GM10266 (cell line): ENCODE data around the gene ZNF584.

Experiments
- DNase-seq: peaks from one replicate; pipeline ENCODE4 v3.0.0; 2012; ENCODE audit errors: extremely low spot score
- TF ChIP-seq, protein P1 (sequence below): IDR thresholded peaks from 2 replicates; pipeline ENCODE4 v1.5.1; 2012; ENCODE audit warnings: mild to moderate bottlenecking, low read depth; ENCODE audit not compliant: control insufficient read depth, insufficient read depth; ENCODE audit errors: missing control alignments

ZNF584 gene

DNA sequence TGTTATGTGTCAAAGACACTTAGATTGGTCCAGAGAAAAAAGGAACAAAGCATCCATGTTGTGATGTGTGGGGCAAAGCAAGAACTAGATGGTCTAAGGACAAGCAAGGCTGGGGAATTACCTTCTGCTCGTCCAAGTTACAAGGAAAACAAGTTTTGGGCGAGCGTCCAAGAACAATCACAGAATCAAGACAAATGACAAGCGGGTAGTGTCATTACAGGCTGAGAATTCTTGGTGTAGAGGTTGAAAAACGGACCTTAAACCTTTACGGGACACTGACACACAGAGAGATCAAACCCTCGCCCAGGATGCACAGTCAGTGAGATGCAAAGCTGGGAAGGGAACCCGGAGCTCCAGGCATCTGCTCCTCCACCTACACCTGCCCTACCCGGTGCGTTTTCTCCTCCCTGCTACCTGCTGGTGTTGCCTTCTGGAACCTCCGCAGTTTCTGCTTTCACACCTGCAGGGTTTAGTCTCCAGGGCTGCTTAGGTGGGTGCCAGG, 42.5 kb downstream of the ZNF584 start:
- no peak for DNase-seq
- TF ChIP-seq, protein P1, sequence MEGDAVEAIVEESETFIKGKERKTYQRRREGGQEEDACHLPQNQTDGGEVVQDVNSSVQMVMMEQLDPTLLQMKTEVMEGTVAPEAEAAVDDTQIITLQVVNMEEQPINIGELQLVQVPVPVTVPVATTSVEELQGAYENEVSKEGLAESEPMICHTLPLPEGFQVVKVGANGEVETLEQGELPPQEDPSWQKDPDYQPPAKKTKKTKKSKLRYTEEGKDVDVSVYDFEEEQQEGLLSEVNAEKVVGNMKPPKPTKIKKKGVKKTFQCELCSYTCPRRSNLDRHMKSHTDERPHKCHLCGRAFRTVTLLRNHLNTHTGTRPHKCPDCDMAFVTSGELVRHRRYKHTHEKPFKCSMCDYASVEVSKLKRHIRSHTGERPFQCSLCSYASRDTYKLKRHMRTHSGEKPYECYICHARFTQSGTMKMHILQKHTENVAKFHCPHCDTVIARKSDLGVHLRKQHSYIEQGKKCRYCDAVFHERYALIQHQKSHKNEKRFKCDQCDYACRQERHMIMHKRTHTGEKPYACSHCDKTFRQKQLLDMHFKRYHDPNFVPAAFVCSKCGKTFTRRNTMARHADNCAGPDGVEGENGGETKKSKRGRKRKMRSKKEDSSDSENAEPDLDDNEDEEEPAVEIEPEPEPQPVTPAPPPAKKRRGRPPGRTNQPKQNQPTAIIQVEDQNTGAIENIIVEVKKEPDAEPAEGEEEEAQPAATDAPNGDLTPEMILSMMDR = no peak

DNA sequence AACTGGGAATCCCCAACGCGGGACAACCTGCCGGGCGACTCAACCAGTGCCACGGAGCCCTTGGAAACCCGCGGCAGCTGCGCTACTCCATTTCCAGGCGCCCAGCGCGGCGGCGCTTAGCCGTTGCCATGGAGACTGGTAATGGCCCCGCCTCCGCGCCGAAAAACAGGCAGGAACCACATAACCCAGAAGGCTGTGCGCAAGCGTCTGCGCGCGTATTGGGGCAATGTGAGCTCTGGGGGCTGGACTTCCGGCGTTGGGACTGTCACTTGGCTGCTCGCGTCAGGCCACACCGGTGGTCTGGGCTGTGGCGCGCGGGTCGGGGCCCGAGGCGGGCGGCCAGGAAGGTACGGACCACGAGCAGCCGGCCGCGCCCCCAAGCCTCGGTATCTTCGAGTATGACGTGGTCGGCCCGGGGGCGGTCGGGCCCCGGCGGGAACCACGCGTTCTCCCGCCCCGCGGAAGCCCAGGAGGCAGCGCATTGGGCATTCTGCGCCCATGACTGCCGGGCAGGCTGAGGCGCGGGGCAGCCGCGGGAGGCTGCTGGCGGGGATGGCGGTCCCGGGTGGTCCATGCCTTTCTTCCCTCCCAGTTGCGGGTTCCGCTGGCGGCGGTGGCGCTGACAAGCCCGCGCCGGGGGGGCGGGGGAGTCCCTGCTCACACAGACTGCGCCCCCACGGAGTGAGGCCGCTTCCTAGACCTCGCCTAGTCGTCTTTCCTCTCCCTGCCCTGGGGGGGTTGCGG, 43.1 kb downstream of the ZNF584 start, which contains the start of gene ZNF324B:
Gene ZNF324B (plus strand): TSS at position 265 of the 744 bp plus-strand sequence. CDS start 2,080 bp downstream, outside the sequence.
- peak; percentile 96 for DNase-seq
- TF ChIP-seq, protein P1 = no peak

DNA sequence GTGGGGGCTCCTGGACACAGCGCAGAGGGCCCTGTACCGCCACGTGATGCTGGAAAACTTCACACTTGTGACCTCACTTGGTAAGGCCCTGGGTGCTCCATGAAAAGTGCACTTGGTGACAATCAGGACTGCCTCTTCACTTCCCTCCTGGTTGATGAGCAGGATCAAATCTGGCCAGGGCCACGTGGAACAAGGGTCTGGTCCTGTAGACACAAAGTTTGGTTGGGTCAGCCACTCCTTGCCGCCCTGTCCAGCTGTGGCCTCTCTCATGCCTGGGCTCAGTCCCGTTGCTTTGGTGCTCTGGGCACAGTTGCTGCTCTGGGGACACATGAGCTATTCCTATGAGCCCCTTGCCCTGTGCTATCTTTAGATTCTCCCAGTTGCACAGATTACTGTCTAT, 45.3 kb downstream of the ZNF584 start:
- DNase-seq = no peak
- TF ChIP-seq, protein P1 = no peak

DNA sequence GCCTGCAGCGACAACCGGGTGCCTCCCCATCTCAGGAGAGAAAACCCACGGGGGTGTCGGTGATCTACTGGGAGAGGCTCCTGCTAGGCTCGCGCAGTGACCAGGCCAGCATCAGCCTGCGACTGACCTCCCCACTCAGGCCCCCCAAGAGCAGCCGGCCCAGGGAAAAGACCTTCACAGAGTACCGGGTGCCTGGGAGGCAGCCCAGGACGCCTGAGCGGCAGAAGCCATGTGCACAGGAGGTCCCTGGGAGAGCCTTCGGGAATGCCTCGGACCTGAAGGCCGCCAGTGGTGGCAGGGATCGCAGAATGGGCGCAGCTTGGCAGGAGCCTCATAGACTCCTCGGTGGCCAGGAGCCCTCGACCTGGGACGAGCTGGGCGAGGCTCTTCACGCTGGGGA, 46.9 kb downstream of the ZNF584 start:
- TF ChIP-seq, protein P1 = no peak

DNA sequence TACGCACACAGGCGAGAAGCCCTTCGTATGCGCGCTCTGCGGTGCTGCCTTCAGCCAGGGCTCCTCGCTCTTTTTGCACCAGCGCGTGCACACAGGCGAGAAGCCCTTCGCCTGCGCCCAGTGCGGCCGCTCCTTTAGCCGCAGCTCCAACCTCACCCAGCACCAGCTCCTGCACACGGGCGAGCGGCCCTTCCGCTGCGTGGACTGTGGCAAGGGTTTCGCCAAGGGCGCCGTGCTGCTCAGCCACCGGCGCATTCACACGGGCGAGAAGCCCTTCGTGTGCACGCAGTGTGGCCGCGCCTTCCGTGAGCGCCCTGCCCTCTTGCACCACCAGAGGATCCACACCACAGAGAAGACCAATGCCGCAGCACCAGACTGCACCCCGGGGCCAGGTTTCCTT, 47.7 kb downstream of the ZNF584 start:
- DNase-seq = no peak
- TF ChIP-seq, protein P1 = no peak

More for the DNA sequence above, 46.9 kb downstream of the ZNF584 start:
- DNase-seq = no peak

DNA sequence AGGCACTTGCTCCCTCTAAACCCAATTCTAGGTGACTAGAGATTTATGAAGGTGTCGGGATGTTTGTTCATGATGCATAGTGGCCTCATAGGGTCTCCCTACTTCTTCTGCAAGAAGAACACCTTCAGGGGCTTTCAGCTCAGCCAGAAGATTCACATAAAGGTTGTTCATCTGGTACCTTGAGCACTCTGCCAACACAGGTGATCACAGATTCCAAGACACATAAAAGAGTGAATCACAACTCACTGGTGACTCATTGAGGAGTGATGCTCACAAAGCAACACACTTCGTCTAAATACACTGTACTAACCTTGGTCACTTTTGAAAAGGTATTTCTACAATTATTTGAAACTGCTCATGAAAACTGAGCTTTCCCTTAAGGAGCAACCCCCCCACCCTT, 51.6 kb downstream of the ZNF584 start:
- TF ChIP-seq, protein P1 = no peak
- DNase-seq = no peak

DNA sequence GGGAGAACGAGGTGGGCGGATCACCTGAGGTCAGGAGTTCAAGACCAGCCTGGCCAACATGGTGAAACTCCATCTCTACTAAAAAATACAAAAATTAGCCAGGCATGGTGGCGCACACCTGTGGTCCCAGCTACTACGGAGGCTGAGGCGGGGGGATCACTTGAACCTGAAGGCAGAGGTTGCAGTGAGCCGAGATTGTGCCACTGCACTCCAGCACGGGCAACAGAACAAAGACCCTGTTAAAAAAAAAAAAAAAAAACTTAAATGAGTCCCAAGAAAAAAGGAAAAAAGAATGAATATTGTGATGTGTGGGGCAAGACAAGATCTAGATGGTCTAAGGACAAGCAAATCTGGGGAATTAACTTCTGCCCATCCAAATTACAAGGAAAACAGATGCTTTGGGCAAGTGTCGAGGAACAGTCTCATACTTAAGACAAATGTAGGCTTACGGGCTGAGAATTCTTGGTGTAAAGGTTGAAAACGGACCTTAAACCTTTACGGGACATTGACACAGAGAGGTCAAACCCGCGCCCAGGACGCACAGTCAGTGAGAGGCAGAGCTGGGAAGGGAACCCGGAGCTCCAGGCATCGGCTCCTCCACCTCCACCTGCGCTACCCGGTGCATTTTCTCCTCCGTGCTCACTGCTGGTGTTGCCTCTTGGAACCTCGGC, 57.8 kb downstream of the ZNF584 start:
- TF ChIP-seq, protein P1 = no peak
- no peak for DNase-seq
